ENCODE results near the gene PLD2. TPM values are rescaled to one million over a fixed set of nuclear protein-coding genes. Genes with fewer than 3 reads are reported as not detected.

The PLD2 gene
- total RNA-seq, 1 donor from 2014 or later: 81.0 TPM

GRCh38 chr17:4812690-4813089, 5.7 kb downstream of the PLD2 start:
- no peak for TF ChIP-seq CTCF (IDR thresholded peaks at IDR 0.05; ENCODE audit: unreplicated experiment)
- Mint-ChIP-seq H3K27ac (peak overlapping the region; percentile 63), H3K27me3 (no peaks in the 10 kb centered on the region), H3K4me1 (ENCODE audit: low read depth) (peaks cover 3% of the 10 kb centered on the region), H3K9me3 (ENCODE audit: low read depth) (no peaks in the 10 kb centered on the region), H3K4me3 (ENCODE audit: low read depth) (no peak overlapping the region), H3K36me3 (ENCODE audit: insufficient read depth) (peaks cover 13% of the 10 kb centered on the region)
- DNase-seq (ENCODE audit: low spot score, unreplicated experiment): no peak

GRCh38 chr17:4815043-4815675, 8.2 kb downstream of the PLD2 start:
- H3K27me3 Mint-ChIP-seq: no peaks in the 10 kb centered on the region
- no peak overlapping the region for H3K4me3 Mint-ChIP-seq (ENCODE audit: low read depth)
- H3K36me3 Mint-ChIP-seq (ENCODE audit: insufficient read depth): peaks cover 15% of the 10 kb centered on the region
- peak; percentile 30 for TF ChIP-seq CTCF (IDR thresholded peaks at IDR 0.05; ENCODE audit: unreplicated experiment)
- no peak overlapping the region for H3K27ac Mint-ChIP-seq
- H3K9me3 Mint-ChIP-seq (ENCODE audit: low read depth): no peaks in the 10 kb centered on the region
- no peaks in the 10 kb centered on the region for H3K4me1 Mint-ChIP-seq (ENCODE audit: low read depth)
- DNase-seq (ENCODE audit: low spot score, unreplicated experiment): no peak

GRCh38 chr17:4816826-4817225, 9.9 kb downstream of the PLD2 start:
- no peak for DNase-seq (ENCODE audit: low spot score, unreplicated experiment)
- no peak for TF ChIP-seq CTCF (IDR thresholded peaks at IDR 0.05; ENCODE audit: unreplicated experiment)
- no peak overlapping the region for H3K27ac Mint-ChIP-seq
- no peaks in the 10 kb centered on the region for H3K4me1 Mint-ChIP-seq (ENCODE audit: low read depth)
- H3K9me3 Mint-ChIP-seq (ENCODE audit: low read depth): no peaks in the 10 kb centered on the region
- H3K36me3 Mint-ChIP-seq (ENCODE audit: insufficient read depth): peaks cover 9% of the 10 kb centered on the region
- H3K4me3 Mint-ChIP-seq (ENCODE audit: low read depth): no peak overlapping the region
- H3K27me3 Mint-ChIP-seq: no peaks in the 10 kb centered on the region

- Mint-ChIP-seq H3K36me3 (ENCODE audit: insufficient read depth) (peaks cover 11% of the 10 kb centered on the region), H3K9me3 (ENCODE audit: low read depth) (no peaks in the 10 kb centered on the region), H3K4me3 (ENCODE audit: low read depth) (no peak overlapping the region), H3K27me3 (no peaks in the 10 kb centered on the region), H3K27ac (no peak overlapping the region), H3K4me1 (ENCODE audit: low read depth) (no peaks in the 10 kb centered on the region)
- DNase-seq (ENCODE audit: low spot score, unreplicated experiment): no peak
- no peak for TF ChIP-seq CTCF (IDR thresholded peaks at IDR 0.05; ENCODE audit: unreplicated experiment)
Measured at GRCh38 chr17:4818276-4818675, 11.3 kb downstream of the PLD2 start.

- Mint-ChIP-seq H3K36me3 (ENCODE audit: insufficient read depth) (peaks cover 5% of the 10 kb centered on the region), H3K27me3 (no peaks in the 10 kb centered on the region), H3K4me1 (ENCODE audit: low read depth) (no peaks in the 10 kb centered on the region), H3K9me3 (ENCODE audit: low read depth) (no peaks in the 10 kb centered on the region), H3K27ac (no peak overlapping the region), H3K4me3 (ENCODE audit: low read depth) (no peak overlapping the region)
- TF ChIP-seq CTCF (IDR thresholded peaks at IDR 0.05; ENCODE audit: unreplicated experiment): no peak
- no peak for DNase-seq (ENCODE audit: low spot score, unreplicated experiment)
Measured at GRCh38 chr17:4822835-4823234, 15.9 kb downstream of the PLD2 start.

Data from progenitor cell of endocrine pancreas (in vitro differentiated cells).